NCI-H146 treated with DMSO at 0.1 percent for 48 hours (cell line): ENCODE results near the gene SLC22A15.

Source experiments
- DNase-seq: peaks from one replicate; lab custom pipeline; 2025; ENCODE audit not compliant: unreplicated experiment; lab: John Stamatoyannopoulos, UW

The SLC22A15 gene

DNA sequence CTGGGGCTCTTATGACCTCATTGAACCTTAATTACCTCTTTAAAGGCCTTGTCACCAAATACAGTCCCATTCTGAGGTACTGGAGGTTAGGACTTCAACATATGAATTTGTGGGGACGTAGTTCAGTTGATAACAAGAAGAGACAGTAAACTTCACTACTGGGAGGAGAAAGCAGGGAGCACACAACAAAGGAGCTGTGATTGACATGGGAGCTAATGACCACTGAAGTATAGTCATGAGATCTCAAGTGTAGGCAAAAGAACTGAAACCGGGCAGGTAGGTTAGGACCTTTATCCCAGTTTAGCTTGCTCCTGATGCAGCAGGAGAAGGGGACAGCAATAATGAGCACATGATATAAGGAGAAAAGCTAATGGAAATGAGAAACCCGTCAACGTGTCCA lies 123.1 kb downstream of the SLC22A15 start:
- DNase-seq: no peak

DNA sequence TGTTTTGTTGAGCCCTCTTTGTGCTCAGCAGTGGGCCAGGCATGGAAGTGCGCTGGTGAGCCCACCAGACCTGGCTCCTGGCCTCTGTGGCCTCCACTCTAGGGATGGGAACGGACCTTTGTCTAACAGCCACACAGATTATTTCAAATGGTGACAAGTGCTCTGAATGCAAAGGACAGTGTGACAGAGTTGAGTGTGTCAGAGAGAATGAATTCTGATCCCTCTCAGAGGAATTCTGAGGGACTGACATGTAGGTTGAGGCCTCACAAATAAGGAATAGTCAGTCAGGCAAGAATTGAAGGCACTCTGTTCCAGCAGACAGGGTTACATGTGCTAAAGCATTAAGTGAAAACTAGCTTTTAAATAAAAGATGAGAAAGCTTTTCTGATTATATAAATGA lies 123.6 kb downstream of the SLC22A15 start:
- no peak for DNase-seq

DNA sequence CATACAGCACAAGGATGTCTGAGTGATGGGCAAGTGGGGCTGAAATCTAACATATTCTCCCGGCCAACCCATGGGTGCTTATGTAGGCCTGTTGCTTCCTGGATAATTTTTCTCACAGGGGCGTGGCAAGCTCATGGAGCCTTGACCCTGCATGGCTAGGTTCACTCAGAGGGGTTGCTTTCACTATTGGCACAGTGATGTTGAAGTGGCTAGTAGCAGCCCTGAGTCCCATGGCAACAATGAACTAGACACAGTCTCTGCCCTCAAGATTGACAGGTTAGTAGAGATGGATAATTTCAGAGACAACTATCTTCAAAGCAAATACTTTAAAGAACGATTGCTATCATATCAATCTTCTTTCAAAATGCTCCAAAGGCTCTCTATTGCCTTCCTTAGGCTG lies 128.4 kb downstream of the SLC22A15 start:
- no peak for DNase-seq

DNA sequence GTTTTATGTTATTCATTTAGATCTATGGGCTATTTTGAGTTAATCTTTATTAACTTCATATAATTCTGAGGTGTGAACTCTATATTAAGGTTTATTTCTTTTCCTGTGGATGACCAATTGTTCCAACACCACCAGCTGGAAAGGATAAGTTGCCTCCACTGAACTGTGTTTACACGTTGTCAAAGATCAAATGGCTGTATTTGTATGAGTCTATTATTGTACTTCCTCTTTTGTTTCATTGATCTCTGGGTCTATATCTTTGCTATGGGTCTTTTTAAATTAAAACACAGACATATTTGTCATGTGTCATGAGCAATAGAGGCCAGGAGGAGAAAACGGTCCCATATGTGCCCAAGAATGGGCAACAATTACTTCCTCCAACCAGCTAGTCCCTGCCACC lies 129.7 kb downstream of the SLC22A15 start:
- peak; percentile 66 for DNase-seq

DNA sequence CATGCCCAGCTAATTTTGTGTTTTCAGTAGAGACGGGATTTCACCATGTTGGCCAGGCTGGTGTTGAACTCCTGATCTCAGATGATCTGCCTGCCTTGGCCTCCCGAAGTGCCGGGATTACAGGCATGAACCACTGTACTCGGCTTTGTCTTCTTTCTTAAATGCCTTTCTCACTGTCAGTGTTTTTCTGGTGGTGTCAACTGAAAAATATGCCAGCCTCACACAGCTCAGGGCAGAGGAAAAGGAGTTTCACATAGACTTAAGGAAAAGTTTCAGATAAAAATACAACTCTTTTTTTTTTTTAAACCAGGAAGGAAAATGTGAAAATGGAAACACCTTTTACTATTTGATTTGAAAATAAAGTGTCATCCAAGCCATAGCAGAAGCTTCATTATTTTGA lies 130.3 kb downstream of the SLC22A15 start:
- DNase-seq: no peak

DNA sequence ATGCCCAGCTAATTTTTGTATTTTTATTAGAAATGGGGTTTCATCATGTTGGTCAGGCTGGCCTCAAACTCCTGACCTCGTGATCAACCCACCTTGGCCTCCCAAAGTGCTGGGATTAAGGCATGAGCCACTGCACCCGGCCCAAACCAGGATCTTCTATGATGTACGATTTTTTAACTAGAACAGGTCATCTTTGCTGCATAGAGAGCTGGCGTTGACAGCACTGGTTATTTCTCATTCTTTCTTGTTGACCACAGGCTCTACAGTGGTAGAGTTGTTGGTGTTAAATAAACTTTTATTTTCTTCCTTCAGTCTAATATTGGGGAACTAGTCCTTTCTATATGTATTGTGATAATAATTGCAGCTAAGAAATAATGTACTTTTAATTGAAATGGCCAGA lies 131.1 kb downstream of the SLC22A15 start:
- DNase-seq: no peak

DNA sequence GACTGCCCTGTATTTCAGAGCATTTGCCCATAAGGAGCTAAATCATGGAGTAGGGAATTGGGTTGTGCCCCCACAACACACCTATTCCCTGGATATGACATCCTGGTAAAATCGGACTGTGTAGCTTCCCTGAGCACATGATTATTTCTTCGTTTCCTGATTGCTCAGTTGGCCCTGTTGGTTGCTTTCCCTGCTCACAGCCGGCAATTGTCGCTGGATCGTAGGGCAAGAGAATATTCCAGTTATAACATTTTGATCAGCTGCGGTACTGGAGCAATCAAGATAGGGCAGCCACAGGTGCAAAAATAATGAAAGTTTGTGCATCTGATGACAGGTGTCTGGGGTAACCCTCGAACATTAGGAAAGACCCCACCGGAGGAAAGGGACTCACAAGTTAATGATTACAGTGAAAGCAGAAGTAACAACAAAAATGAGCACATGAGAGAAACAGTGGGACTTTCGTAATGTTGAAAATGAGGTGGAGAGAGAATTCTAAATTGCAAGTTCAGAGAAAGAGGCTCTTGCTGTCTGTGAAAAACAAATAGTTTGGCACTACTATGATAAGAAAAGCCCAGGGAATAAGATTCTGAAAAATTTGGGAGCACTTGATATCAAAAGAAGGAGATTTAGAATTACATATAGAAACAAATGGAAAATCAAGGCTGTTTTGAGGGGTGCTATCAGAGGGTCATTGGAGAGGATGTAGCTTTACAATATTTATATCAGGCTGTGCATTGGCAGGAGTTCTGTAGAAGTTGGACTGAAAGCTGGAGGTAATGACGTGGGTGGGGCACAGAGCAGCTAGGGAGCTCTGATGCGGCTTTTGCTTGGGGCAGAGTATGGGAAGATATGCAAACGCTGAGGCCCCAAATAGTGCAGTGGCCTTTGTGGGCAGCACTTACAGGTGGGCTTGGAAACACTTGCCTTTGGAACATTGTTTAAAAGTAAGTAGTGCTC lies 134.5 kb downstream of the SLC22A15 start, which contains the start of gene MAB21L3:
MAB21L3 (plus strand) TSS at position 833 of the 957 bp plus-strand sequence. CDS start 1,217 bp downstream, outside the sequence.
- DNase-seq: no peak

DNA sequence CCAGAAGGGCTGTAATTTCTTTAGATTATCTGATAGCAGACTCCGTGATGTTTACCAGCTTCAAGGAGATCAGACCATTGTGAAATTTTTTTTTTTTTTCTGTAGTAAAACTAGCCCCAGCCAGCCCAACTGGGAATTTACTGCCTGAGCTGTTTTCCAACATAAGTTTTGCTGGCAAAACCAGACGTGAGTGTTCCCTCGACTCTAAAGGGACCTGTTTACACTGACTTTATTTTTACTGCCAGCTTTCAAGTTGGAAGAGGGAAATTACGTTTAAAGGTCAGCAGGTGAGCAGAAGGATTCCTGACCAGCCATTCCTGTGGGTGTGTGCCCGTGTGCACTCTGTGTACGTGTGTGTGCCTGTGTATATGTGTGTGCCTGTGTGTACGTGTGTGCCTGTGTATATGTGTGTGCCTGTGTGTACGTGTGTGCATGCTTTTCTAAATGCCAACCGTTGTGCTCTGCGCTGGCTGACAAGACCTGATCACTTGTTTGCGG lies 135.3 kb downstream of the SLC22A15 start:
- DNase-seq: no peak

DNA sequence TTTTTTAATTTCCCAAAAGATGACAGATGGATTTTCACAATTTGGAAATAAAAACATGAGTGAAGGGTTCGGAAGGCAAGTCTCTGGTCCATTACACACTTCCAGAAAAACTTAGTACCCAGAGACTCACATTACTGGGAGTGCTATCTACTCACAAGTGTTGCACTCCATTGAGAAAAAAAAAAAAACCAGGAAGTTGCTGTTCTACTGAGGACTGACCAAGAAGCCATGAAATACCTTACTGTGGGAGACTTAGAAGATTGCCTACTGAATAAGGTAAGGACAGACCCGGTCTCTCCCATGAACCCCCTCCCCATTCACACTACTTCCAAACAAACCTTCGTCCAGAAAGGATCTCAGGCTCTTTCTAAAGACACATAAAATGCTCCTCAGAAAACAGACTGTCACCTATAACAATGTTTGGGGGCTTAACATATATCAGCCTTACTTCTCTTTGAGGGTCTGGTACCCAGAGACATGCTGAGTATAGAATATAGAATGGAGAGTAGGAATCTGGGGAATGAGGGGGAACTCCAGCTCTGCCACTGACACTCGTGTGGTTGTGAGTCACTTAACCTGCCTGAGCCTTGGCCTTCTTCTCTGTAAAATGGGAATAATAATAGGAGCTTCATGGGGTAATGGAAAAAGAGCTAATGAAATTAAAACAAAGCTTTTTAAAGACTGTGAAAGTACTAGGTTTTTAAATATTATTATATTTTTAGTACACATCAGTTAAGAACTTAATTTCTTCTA lies 136.3 kb downstream of the SLC22A15 start:
- DNase-seq: no peak

DNA sequence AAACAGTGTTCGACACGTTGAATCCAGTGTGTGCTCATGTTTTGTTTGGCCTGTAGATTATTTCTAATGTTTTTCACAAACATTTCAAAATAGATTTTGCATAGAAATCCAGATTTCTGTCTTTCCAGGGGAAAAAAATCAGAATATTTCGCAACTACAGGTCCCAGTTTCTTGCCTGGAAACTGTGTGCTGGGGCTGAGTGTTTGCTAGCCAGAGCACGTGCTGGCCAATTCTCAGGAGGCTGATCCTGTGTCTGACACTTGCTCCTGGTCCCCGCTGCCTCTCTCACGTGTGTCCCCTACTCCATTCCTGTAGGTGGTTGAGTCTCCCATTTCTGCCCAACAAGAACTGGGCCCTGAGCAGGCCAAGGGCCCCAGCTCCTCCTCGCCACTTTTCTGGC lies 137.3 kb downstream of the SLC22A15 start:
- DNase-seq: no peak

DNA sequence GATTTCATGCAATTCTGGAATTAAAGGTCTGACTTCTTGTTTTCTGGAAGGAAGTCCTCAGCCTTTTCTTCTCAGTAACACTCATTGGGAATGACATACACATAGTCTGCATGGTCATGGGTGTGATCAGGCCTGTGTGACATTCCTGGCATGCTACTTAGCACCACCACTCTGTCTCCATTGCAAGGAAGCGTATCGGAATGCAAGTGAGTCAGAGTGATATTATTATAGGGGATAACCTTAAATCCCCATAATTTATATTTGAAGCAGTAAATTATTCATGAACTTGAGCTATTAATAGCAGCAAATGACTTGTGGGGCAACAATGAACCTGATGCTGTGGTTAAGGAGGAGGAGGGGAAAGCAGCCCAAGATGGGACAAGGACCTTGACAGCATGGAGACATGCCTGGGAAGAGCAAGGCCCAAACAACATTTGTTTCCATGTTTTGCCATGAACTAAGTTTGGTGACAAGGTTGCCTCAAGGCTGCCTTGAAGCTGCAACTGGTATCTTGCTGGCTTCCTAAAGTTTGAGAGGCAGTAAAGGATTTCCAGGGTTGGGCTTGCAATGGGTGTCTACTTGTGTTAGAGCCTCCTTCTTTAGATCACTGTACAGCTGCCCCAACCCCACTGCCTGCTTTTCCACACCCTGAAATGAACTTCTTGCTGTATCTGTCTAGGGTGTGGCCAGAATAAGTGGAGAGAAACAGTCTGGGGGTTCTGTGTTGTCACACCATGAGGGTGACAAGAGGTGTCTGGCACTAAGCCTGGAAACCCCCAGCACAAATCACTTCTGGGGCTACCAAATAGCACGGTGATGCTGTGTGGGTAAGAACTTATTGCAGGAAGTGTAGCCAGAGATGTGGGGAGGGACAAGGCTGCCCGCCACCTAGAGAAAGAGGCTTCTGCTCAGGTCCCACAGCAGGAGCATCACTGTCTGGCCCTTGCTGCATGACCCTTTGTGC lies 139.4 kb downstream of the SLC22A15 start:
- DNase-seq: no peak

DNA sequence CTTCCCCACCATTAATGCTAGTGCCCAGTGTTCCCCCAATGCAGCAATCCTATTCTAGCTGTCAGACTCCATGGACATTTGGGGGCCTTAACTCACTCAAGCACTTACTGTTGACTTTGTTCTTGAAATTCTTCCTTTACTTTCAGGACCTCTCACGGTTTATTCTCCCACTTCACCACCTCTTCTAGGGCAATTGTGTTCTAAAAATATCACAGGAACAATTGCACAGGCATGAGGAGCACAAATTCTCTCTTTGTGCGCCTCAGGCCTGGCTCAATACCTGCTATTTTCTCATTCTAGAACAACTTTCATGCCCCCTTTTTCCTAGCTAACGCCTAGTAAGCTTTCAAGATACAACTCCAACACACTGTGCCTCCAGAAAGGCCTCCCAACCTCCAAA lies 142.2 kb downstream of the SLC22A15 start:
- DNase-seq: no peak
